Fibroblast of lung (primary cell): ENCODE results near the gene FREM1.

Experiments used
- EZH2 ChIP-seq: IDR thresholded peaks from 2 replicates; pipeline ENCODE4 v1.5.1; 2012; ENCODE audit warnings: low read length, control low read depth, mild to moderate bottlenecking; ENCODE audit errors: missing control alignments
- TF ChIP-seq, protein P1 (sequence below), 2 donors: IDR thresholded peaks in 1 of 2; conservative IDR thresholded peaks in 1 of 2; 1 replicate in 1 of 2; 2 replicates in 1 of 2; pipeline ENCODE4 v1.5.1; 2011 to 2012; ENCODE audit warnings: low read length in 2 of 2, control low read depth in 1 of 2, inconsistent platforms in 1 of 2, low read depth in 1 of 2, mild to moderate bottlenecking in 1 of 2

- TF ChIP-seq, protein P1, sequence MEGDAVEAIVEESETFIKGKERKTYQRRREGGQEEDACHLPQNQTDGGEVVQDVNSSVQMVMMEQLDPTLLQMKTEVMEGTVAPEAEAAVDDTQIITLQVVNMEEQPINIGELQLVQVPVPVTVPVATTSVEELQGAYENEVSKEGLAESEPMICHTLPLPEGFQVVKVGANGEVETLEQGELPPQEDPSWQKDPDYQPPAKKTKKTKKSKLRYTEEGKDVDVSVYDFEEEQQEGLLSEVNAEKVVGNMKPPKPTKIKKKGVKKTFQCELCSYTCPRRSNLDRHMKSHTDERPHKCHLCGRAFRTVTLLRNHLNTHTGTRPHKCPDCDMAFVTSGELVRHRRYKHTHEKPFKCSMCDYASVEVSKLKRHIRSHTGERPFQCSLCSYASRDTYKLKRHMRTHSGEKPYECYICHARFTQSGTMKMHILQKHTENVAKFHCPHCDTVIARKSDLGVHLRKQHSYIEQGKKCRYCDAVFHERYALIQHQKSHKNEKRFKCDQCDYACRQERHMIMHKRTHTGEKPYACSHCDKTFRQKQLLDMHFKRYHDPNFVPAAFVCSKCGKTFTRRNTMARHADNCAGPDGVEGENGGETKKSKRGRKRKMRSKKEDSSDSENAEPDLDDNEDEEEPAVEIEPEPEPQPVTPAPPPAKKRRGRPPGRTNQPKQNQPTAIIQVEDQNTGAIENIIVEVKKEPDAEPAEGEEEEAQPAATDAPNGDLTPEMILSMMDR (conservative IDR thresholded peaks at IDR 0.05 in 1 of 2, IDR thresholded peaks at IDR 0.05 in 1 of 2; ENCODE audit: low read depth in 1 of 2, low read length in 2 of 2), result no peak
- TF ChIP-seq EZH2, result no peak
These were observed 168.9 kb downstream of the FREM1 start for GRCh38 chr9:14741369-14741768.
